A673 (cell line): ENCODE results near the gene GSG1L. TPM values are rescaled to one million over a fixed set of nuclear protein-coding genes. Genes with fewer than 3 reads are reported as not detected.

Experiments used
- BruUV-seq: library from RNA; stranded (reverse); fragments of 400-500 nt; replicated peaks from 2 replicates; lab custom pipeline; 2021; lab: Mats Ljungman, UMichigan
- CTCF ChIA-PET: fragments of 300-600 bp; sonication (Branson Sonifier 250); formaldehyde crosslinking; loops from one replicate; lab custom pipeline; 2022; ENCODE audit warnings: antibody characterized with exemption; lab: Charles Lee
- POLR2A ChIA-PET: fragments of 300-600 bp; sonication (Branson Sonifier 250); formaldehyde crosslinking; loops from one replicate; lab custom pipeline; 2022; ENCODE audit warnings: antibody characterized with exemption; ENCODE audit not compliant: low non-redundant PET; lab: Charles Lee
- DNase-seq: peaks from one replicate; pipeline ENCODE4 v3.0.0-alpha.2; 2015; ENCODE audit warnings: low spot score
- H3K27ac ChIP-seq: fragments of 200-600 bp; sonication (generic); 2 replicates; pipeline ENCODE4 v1.5.1; 2016; ENCODE audit warnings: mixed run types, low read depth, mild to moderate bottlenecking, mixed read lengths, antibody characterized with exemption, low read length; ENCODE audit not compliant: poor library complexity, severe bottlenecking
- H3K27me3 ChIP-seq: fragments of 200-600 bp; sonication (generic); replicated peaks from 2 replicates; pipeline ENCODE4 v1.6.1; 2017; ENCODE audit warnings: mixed run types, low read depth, mild to moderate bottlenecking, mixed read lengths, antibody characterized with exemption, low read length; ENCODE audit not compliant: insufficient read depth, poor library complexity
- H3K36me3 ChIP-seq: fragments of 200-600 bp; sonication (generic); 2 replicates; pipeline ENCODE4 v1.6.1; 2016; ENCODE audit warnings: mixed run types, mild to moderate bottlenecking, mixed read lengths, antibody characterized with exemption, low read length; ENCODE audit not compliant: insufficient read depth, poor library complexity, severe bottlenecking
- H3K4me1 ChIP-seq: fragments of 200-600 bp; sonication (generic); 2 replicates; pipeline ENCODE4 v1.6.1; 2017; ENCODE audit warnings: mixed run types, mild to moderate bottlenecking, mixed read lengths, antibody characterized with exemption, low read length; ENCODE audit not compliant: insufficient read depth, poor library complexity, severe bottlenecking
- H3K4me3 ChIP-seq: fragments of 200-600 bp; sonication (generic); 2 replicates; pipeline ENCODE4 v1.5.1; 2016; ENCODE audit warnings: low read depth, mixed run types, mild to moderate bottlenecking, mixed read lengths, low read length; ENCODE audit not compliant: poor library complexity, severe bottlenecking
- H3K9me3 ChIP-seq: fragments of 200-600 bp; sonication (generic); 2 replicates; pipeline ENCODE4 v1.6.1; 2016; ENCODE audit warnings: mixed run types, low read depth, mild to moderate bottlenecking, mixed read lengths, antibody characterized with exemption, low read length; ENCODE audit not compliant: poor library complexity, severe bottlenecking
- EZH2 ChIP-seq: fragments of 200-600 bp; sonication (generic); IDR thresholded peaks from 2 replicates; pipeline ENCODE4 v1.6.1; 2017; ENCODE audit warnings: borderline replicate concordance, low read depth, mild to moderate bottlenecking, mixed read lengths, antibody characterized with exemption, low read length; ENCODE audit not compliant: poor library complexity, severe bottlenecking
- intact Hi-C: fragments of 100-400 bp; cut with micrococcal nuclease; formaldehyde crosslinking; loops from one replicate; pipeline ENCODE4 v1.10.0; 2022; ENCODE audit not compliant: unreplicated experiment
- total RNA-seq: library from RNA; stranded (reverse); gene quantifications from 2 replicates; pipeline ENCODE4 v1.2.3, GENCODE V29; 2021
- TF ChIP-seq, protein P1 (sequence below): fragments of 300-800, 200-600 bp; sonication (generic); conservative IDR thresholded peaks from 2 replicates; pipeline ENCODE4 v1.5.1; 2017; ENCODE audit warnings: low read depth, mild to moderate bottlenecking, antibody characterized with exemption, low read length, moderate library complexity, mixed read lengths

The GSG1L gene
- total RNA-seq, 1 experiment from 2014 or later, result not detected

DNA sequence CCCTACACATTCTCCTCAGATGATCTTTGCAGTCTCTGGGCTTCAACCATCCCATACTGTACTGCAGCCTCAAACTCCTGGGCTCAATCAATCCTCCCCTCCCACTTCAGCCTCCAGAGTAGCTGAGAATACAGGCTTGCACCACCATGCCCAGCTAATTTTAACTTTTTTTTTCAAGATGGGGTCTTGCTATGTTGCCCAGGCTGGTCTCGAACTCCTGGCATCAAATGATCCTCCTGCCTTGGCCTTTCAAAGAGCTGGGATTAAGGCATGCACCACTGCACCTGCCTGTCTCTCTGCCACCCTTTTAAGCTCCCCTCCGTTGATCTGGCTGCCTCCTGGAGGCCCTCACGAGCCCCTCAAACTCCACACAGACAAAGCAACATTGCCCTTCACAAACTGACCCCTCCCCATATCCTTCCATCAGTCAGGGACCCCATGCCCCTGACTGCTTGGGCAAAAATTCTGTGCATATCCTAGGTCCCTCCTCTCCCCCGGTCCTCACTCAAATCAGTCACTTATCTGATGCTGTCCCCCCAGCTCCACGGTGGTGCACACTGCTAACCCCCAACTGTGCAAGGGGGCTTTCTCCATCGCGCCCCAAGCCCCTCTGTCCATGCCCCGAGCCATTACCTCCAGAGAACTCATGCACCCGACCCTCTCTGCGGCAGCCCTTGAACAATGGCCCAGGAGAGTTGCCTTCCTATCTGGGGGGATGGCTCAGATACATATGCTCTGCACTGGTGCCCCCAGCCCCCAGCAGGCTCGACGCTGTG lies 260.7 kb downstream of the GSG1L start:
- ChIA-PET POLR2A (no interaction called here), CTCF (no interaction called here)

DNA sequence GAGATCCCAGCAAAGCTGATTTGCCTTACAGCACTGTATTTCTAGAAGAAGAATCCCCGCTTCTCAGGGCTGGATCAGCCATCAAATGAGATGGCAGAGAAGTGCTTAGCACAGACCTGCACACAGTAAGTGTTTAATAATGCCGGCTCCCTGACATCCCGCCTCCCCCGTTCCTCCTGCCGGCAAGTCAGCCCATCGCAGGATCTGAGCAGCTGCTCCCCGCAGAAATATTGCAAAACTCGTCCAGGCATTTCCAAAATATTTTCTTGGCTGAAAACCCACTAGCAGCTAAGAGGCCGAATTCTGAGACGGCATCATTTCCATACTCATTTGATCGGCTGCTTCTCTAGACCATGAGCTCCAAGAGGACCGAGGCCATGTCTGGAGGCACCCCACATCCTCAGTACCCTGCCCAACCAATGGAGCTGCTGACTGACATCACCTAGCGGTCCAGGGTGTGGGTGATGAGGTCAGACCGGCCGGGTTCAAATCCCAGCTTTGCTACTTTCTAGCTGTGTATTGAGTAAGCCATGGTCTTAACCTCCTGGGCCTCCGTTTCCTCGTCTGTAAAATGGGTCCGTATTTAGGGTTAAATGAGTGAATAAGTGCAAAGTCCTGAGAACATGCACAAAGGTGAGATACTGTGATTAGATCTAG lies 262.1 kb downstream of the GSG1L start:
- TF ChIP-seq EZH2, result no peak
- TF ChIP-seq, protein P1, sequence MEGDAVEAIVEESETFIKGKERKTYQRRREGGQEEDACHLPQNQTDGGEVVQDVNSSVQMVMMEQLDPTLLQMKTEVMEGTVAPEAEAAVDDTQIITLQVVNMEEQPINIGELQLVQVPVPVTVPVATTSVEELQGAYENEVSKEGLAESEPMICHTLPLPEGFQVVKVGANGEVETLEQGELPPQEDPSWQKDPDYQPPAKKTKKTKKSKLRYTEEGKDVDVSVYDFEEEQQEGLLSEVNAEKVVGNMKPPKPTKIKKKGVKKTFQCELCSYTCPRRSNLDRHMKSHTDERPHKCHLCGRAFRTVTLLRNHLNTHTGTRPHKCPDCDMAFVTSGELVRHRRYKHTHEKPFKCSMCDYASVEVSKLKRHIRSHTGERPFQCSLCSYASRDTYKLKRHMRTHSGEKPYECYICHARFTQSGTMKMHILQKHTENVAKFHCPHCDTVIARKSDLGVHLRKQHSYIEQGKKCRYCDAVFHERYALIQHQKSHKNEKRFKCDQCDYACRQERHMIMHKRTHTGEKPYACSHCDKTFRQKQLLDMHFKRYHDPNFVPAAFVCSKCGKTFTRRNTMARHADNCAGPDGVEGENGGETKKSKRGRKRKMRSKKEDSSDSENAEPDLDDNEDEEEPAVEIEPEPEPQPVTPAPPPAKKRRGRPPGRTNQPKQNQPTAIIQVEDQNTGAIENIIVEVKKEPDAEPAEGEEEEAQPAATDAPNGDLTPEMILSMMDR, result no peak
- CTCF ChIA-PET, result no interaction called here
- Histone ChIP-seq H3K4me3 (no peak overlapping the region), H3K27me3 (peaks cover 35% of the 10 kb centered on the region), H3K27ac (no peak overlapping the region), H3K4me1 (no peaks in the 10 kb centered on the region), H3K36me3 (no peaks in the 10 kb centered on the region), H3K9me3 (no peaks in the 10 kb centered on the region)
- intact Hi-C loops, result no loop called here
- POLR2A ChIA-PET, result no interaction called here
- DNase-seq, result no peak
- BruUV-seq, result no TSS peak

More for the DNA sequence above, 260.7 kb downstream of the GSG1L start:
- Histone ChIP-seq H3K36me3 (no peaks in the 10 kb centered on the region), H3K27me3 (peaks cover 39% of the 10 kb centered on the region), H3K4me1 (no peaks in the 10 kb centered on the region), H3K27ac (no peak overlapping the region), H3K9me3 (no peaks in the 10 kb centered on the region), H3K4me3 (no peak overlapping the region)
- intact Hi-C loops, result no loop called here
- DNase-seq, result no peak
- TF ChIP-seq, protein P1, result no peak
- TF ChIP-seq EZH2, result no peak
- no TSS peak for BruUV-seq

DNA sequence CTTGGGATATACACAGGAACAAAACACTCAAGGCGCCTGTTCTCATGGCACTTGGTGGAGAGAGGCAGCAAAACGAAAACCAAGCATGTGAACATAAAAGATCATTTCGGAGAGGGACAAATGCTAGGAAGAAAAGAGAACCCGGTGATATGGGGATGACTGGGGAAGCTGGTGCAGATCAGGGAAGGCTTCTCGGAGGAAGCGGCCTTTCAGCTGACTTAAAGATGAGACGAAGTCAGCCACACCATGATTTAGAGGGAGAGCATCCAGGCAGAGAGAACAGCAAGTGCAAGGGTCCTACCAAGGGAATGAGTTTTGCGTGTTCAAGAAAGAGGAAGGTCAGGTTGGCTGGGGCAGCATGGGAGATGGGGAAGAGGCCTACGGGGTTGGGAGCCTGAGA lies 262.7 kb downstream of the GSG1L start:
- no TSS peak for BruUV-seq
- H3K27me3 ChIP-seq, result peaks cover 35% of the 10 kb centered on the region
- H3K9me3 ChIP-seq, result no peaks in the 10 kb centered on the region
- H3K36me3 ChIP-seq, result no peaks in the 10 kb centered on the region
- POLR2A ChIA-PET, result no interaction called here
- CTCF ChIA-PET, result no interaction called here
- intact Hi-C loops, result no loop called here
- TF ChIP-seq, protein P1, result no peak
- no peak for TF ChIP-seq EZH2
- no peaks in the 10 kb centered on the region for H3K4me1 ChIP-seq
- H3K27ac ChIP-seq, result no peak overlapping the region
- no peak for DNase-seq
- no peak overlapping the region for H3K4me3 ChIP-seq
